Measurements from ENCODE around the gene PPP2R5D.

Gene PPP2R5D

DNA sequence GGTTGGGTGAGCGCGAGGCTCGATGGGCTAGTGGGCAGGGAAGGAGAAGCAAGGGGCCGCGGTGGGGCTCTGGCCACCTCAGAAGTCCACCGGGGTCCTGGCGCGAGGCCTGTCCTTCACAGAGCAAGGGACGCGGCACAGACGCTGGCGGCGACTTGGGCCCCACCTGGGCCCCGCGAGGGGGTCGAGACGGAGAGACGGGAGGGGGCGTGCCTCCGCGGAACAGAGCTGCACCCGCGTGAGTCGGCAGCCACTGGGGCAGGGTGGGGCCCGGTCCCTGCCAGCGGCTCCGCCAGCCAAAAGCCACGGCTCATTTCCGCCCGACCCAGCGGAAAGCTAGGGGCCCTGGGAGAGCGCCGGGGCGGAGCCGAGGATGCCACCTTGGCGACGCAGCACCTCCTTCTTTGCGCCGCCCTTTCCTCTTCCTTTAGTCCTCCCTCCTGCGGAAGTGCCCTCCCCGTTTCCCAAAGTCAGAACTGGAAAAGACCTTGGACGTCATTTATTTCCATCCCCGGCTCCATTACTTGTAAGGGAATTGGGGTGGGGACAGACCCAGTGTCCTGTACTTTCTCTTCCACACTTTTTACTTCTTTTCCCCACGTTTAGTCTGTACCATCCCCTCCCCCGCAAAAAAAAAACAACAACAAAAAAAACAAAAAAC lies 69.3 kb downstream of the PPP2R5D start, which contains the start of gene CUL7:
CUL7 (minus strand) TSS at position 307 of the 661 bp plus-strand sequence. CDS start 1,063 bp downstream, outside the sequence.
- DNase-seq (ENCODE audit: extremely low read depth in 1 of 2, low read depth in 1 of 2): peak; percentile 85 to 90

DNA sequence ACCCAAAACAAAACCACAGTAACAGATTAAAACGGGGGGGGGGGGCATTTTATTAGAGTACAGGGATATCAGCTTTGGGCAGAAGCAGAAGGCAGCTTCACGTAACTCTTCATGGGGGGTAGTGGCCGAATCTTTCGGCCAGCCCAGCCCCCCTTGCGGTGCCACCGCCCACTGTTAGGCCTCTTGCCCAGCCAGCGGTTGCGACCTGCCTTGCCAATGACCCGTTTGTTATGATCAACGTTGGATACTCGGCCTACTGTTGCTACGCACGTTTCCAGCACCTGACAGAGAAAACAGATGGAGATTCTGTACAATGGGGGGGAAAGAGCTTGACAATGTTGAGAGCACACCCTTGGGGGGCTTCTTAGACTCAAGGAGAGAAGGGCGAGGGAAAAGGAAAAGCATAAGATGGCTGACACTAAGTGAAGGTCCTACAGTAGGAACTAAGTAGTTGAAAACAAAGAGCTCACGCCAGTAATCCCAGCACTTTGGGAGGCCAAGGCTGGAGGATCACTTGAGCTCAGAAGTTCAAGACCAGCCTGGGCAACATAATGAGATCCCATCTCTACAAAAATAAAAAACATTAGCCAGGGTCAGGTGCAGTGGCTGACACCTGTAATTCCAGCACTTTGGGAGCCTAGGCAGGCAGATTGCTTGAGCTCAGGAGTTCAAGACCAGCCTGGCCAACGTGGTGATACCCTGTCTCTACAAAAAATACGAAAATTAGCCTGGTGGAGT lies 70.0 kb downstream of the PPP2R5D start:
- DNase-seq (ENCODE audit: extremely low read depth in 1 of 2, low read depth in 1 of 2): no peak

DNA sequence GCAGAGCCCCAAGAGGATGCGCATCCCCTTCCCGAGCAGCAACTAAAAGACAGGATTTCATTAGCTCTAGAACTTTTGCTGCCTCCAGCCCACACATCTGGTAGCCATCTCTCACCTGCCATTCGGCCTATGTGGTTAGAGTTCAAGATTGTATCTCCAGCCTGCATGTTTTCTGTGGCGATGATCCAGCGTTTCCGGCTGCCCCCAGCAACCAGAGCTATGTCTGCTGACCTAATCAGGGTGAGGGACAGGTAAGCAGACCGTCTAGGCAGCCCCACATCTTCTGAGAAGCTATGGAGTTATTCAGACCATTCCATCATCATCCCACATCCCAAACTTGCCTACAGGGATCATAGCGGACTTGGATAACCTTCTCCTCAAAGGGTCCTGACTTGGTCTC lies 71.6 kb downstream of the PPP2R5D start:
- DNase-seq (ENCODE audit: extremely low read depth in 1 of 2, low read depth in 1 of 2): no peak

DNA sequence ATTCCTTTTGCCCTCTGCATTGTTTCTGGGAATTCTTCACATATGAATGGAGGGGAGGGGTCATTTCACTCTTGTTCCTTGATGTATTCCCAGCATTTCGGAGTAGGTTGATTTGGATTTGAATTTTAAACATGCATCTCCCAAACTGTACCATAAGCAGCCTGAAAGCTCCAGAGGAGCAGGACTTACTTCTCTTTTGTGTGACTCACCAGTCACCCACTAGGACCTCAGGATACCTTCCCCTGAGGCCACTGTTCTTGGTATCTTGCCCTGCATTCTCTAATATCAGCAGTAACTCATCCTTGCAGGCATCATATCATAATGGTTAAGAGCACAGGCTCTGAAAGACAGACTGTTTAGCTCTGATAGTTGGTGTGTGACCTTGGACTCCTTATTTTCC lies 74.2 kb downstream of the PPP2R5D start:
- DNase-seq (ENCODE audit: extremely low read depth in 1 of 2, low read depth in 1 of 2): no peak

DNA sequence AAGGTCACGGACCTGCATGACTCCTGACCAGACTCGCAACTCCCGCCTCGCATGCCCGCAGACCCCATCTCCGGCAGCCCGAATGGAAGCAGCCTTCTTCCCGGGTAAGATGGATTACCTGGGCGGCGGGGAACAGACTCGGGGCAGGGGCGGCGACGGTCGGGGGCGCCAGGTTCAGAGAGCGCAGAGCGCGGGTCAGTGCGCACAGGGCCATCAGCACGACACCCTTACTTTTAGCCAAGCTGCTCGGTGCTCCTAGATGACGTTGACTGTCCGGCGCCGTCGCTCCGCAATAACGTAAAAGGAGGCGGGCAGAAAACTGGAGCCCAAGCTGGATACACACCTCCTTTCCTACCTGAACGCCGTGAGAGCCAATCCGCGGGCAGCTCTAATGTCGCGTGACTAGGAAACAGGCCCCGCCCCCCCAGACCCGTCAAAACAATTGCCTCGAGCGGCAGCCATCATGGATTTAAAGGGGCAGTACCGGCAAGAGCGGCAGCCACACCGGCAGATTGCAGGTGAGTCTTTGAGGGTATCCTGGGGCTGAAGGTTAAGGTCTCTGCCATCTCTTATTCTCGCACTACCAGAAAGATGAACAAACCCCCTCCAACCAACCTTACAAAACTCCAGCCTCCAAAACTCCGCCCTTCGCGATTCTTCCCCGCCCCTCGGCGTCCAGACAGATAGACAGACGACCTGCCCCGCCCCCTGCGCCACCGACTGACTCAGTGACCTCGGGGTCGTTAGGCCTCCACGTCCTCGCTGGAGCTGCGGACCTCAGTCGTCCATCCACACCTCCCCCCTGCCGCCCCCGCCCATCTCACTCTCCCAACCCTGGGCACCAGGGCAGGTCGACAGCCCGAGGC lies 75.0 kb downstream of the PPP2R5D start, which contains the start of the genes KLC4 and MRPL2:
KLC4 (plus strand) TSS at position 464 of the 866 bp plus-strand sequence. CDS start 1,705 bp downstream, outside the sequence.
MRPL2 (minus strand) TSS at position 267 of the 866 bp plus-strand sequence; CDS start at position 214, 53 bp downstream.
- DNase-seq (ENCODE audit: extremely low read depth in 1 of 2, low read depth in 1 of 2): peak; percentile 93 to 95

DNA sequence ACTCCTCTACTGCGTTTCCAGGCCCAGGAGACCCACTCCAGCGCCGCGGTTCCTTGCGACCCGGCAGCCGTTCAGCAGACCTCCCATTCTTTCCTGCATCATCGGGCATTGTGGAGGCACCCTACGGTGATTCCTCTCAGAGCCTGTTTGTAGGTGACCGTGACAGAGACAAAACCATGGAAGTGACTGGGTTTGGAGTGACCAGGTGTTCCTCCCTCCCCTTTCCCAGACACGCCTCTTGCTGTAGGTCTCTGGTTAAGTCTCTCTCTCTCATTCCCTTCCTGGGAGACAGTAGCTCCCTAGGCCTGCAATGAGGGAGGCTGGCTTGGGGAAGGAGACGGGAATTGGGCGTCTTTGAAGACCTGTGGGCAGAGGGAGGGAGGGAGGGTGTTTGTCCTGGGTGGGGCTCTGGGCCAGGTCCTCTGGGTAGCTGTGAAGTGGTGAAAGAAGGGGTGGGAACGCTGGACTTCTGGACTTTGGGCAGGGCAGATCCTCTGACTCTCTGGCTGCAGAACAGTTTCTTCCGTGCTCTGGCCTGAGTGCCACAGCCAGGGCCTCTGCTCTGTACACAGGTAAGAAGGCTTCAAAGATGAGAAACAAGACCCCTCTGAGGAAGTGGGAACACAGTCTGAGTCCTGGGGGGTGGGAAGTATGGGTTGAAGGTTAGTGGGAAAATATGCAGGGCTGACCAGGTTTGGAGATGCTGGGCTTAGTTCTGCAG lies 75.8 kb downstream of the PPP2R5D start:
- no peak for DNase-seq (ENCODE audit: extremely low read depth in 1 of 2, low read depth in 1 of 2)

DNA sequence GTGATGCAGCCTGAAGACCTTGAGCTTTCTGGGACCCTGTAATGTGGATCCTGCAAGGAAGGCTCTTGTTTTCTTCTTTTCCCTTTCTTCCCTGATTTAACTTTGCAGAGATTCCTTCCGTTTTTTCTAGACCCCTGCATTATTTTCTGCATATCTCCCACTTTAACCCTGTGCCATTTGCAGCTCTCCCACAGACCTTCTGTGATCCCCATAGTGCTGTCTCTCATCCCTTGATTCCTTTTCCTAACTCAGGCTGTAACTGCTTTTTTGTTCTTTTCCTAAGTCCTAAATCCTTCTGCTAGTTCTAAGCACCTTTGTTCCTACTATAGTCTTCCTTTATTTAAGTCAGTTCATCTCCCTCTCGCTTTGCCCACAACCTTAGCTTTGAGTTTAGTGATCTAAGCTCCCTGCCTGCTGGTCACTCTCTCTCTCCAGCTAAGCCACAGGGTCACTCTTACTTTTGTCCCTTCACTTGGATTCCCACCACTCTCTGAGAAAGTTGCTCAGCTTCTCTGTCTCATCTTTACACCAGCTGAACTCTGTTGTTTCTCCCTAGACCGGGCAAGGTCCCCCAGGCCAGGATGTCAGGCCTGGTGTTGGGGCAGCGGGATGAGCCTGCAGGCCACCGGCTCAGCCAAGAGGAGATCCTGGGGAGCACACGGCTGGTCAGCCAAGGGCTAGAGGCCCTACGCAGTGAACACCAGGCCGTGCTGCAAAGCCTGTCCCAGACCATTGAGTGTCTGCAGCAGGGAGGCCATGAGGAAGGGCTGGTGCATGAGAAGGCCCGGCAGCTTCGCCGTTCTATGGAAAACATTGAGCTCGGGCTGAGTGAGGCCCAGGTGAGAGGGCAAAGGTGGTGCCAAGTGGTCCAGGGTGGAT lies 76.6 kb downstream of the PPP2R5D start:
- DNase-seq (ENCODE audit: extremely low read depth in 1 of 2, low read depth in 1 of 2): no peak

DNA sequence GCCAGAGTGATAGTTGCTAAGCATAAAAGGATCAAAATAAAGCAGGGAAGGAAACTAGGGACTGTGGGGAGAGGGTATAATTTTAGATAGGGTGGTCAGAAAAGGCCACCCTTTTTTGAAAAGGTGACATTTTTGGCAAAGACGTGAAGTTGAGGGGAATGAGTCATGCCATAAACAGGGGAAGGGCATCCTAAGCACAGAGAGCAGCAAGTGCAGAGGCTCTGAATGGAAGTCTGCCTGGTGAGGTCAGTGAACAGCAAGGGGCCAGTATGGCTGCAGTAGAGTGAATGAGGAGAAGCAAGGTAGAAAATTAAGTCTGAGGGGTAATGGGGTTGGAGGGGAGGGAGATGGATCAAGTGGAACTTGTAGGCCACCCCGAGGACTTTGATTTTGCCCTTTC lies 77.5 kb downstream of the PPP2R5D start:
- no peak for DNase-seq (ENCODE audit: extremely low read depth in 1 of 2, low read depth in 1 of 2)
